Esophagus (tissue), 2 donors: Measurements from ENCODE around the gene NES. TPM values are rescaled to one million over a fixed set of nuclear protein-coding genes. Genes with fewer than 3 reads are reported as not detected.

Experiments used
- H3K27ac ChIP-seq, 2 donors: one replicate each; pipeline ENCODE4 v1.5.1; 2013; ENCODE audit warnings: low read depth in 2 of 2, mild to moderate bottlenecking in 2 of 2, inconsistent platforms in 1 of 2, low read length in 1 of 2, moderate library complexity in 1 of 2
- H3K27me3 ChIP-seq, 2 donors: one replicate each; pipeline ENCODE4 v1.6.1; 2013; ENCODE audit warnings: low read length in 2 of 2, control low read depth in 1 of 2, mild to moderate bottlenecking in 1 of 2; ENCODE audit not compliant: insufficient read depth in 2 of 2, control insufficient read depth in 1 of 2
- H3K36me3 ChIP-seq, 2 donors: one replicate each; pipeline ENCODE4 v1.6.1; 2013; ENCODE audit warnings: low read length in 1 of 2; ENCODE audit not compliant: control insufficient read depth in 2 of 2, insufficient read depth in 2 of 2
- H3K4me1 ChIP-seq, 2 donors: one replicate each; pipeline ENCODE4 v1.6.1; 2013; ENCODE audit warnings: low read length in 1 of 2; ENCODE audit not compliant: control insufficient read depth in 2 of 2, insufficient read depth in 2 of 2
- H3K4me3 ChIP-seq, 2 donors: one replicate each; pipeline ENCODE4 v1.5.1; 2013; ENCODE audit warnings: low read length in 2 of 2, mild to moderate bottlenecking in 2 of 2, low read depth in 1 of 2, moderate library complexity in 1 of 2
- H3K9me3 ChIP-seq, 2 donors: one replicate each; pipeline ENCODE4 v1.6.1; 2013; ENCODE audit warnings: mild to moderate bottlenecking in 2 of 2, low read depth in 1 of 2, low read length in 1 of 2, moderate library complexity in 1 of 2; ENCODE audit not compliant: control insufficient read depth in 2 of 2, insufficient read depth in 1 of 2
- WGBS, 2 donors: extraction: QIAGEN DNeasy Blood & Tissue Kit; methylation state at CpG; one replicate each; pipeline ENCODE4 v1.1.7; 2013; 5-methylcytosine and 5-hydroxymethylcytosine counted together
- polyA plus RNA-seq, 2 donors: library from polyadenylated mRNA; stranded (reverse); fragments of 200-250 nt; gene quantifications; one replicate each; pipeline ENCODE4 v1.2.3, GENCODE V29; 2013
- donor health status: healthy with polysubstance abuse.
- donor health status: Bipolar disorder and iron deficiency.

NES gene
- polyA plus RNA-seq, 2 donors, result 2.4 to 3.0 TPM

GRCh38 chr1:156682166-156682890, 5.1 kb upstream of the NES start:
- Histone ChIP-seq H3K9me3 (no peaks in the 10 kb centered on the region), H3K36me3 (no peaks in the 10 kb centered on the region), H3K4me3 (no peak overlapping the region), H3K4me1 (peaks cover 0 to 1% of the 10 kb centered on the region in 2 donors), H3K27ac (no peak overlapping the region), H3K27me3 (no peaks in the 10 kb centered on the region)
- WGBS, 2 donors, result 59 to 75% methylated on average over 5 of the region's 5 CpGs

- Histone ChIP-seq H3K9me3 (no peaks in the 10 kb centered on the region), H3K27ac (no peak overlapping the region), H3K27me3 (no peaks in the 10 kb centered on the region), H3K36me3 (no peaks in the 10 kb centered on the region), H3K4me1 (peaks cover 0 to 5% of the 10 kb centered on the region in 2 donors), H3K4me3 (no peak overlapping the region)
- 77 to 82% methylated on average over 8 of the region's 8 CpGs for WGBS, 2 donors
Observed at GRCh38 chr1:156681196-156681960, 4.2 kb upstream of the NES start.

- H3K4me1 ChIP-seq, result peaks cover 0 to 5% of the 10 kb centered on the region in 2 donors
- H3K9me3 ChIP-seq, result no peaks in the 10 kb centered on the region
- H3K27ac ChIP-seq, result no peak overlapping the region
- no peak overlapping the region for H3K4me3 ChIP-seq
- H3K27me3 ChIP-seq, result peaks cover 0 to 6% of the 10 kb centered on the region in 2 donors
- no peaks in the 10 kb centered on the region for H3K36me3 ChIP-seq
- 51 to 63% methylated on average over 2 of the region's 2 CpGs for WGBS, 2 donors
Observed at GRCh38 chr1:156680056-156680455, 2.8 kb upstream of the NES start.

GRCh38 chr1:156677616-156678596, 699 bp upstream of the NES start:
- no peaks in the 10 kb centered on the region for H3K9me3 ChIP-seq
- H3K27ac ChIP-seq, result peak overlapping the region; percentile 5 to 13
- peaks cover 0 to 6% of the 10 kb centered on the region in 2 donors for H3K27me3 ChIP-seq
- H3K4me1 ChIP-seq, result peaks cover 0 to 5% of the 10 kb centered on the region in 2 donors
- WGBS, 2 donors, result 3 to 4% methylated on average over 22 of the region's 22 CpGs
- no peaks in the 10 kb centered on the region for H3K36me3 ChIP-seq
- H3K4me3 ChIP-seq, result no peak overlapping the region

GRCh38 chr1:156676114-156676819, 940 bp downstream of the NES start:
- peaks cover 0 to 6% of the 10 kb centered on the region in 2 donors for H3K27me3 ChIP-seq
- 19% methylated on average over 48 to 49 of the region's 49 CpGs for WGBS, 2 donors

GRCh38 chr1:156675210-156676113, 1.7 kb downstream of the NES start:
- Histone ChIP-seq H3K4me1 (peaks cover 0 to 5% of the 10 kb centered on the region in 2 donors), H3K36me3 (no peaks in the 10 kb centered on the region), H3K27me3 (peaks cover 0 to 6% of the 10 kb centered on the region in 2 donors), H3K4me3 (peak overlapping the region in 1 of 2 donors; percentile 11), H3K27ac (peak overlapping the region in 1 of 2 donors; percentile 1), H3K9me3 (no peaks in the 10 kb centered on the region)
- WGBS, 2 donors, result 67 to 70% methylated on average over 18 of the region's 18 CpGs

More at GRCh38 chr1:156676114-156676819, 940 bp downstream of the NES start:
- Histone ChIP-seq H3K27ac (peak overlapping the region in 1 of 2 donors; percentile 43), H3K36me3 (no peaks in the 10 kb centered on the region), H3K9me3 (no peaks in the 10 kb centered on the region), H3K4me3 (peak overlapping the region; percentile 30 to 34), H3K4me1 (peaks cover 0 to 5% of the 10 kb centered on the region in 2 donors)

GRCh38 chr1:156673387-156674121, 3.7 kb downstream of the NES start:
- Histone ChIP-seq H3K4me1 (peaks cover 0 to 5% of the 10 kb centered on the region in 2 donors), H3K36me3 (no peaks in the 10 kb centered on the region), H3K4me3 (no peak overlapping the region), H3K27me3 (peaks cover 0 to 6% of the 10 kb centered on the region in 2 donors), H3K9me3 (no peaks in the 10 kb centered on the region), H3K27ac (no peak overlapping the region)
- 63 to 70% methylated on average over 8 of the region's 8 CpGs for WGBS, 2 donors

GRCh38 chr1:156671804-156672203, 5.4 kb downstream of the NES start:
- Histone ChIP-seq H3K4me1 (peaks cover 2 to 4% of the 10 kb centered on the region in 2 donors), H3K27ac (no peak overlapping the region), H3K9me3 (no peaks in the 10 kb centered on the region), H3K27me3 (peaks cover 0 to 6% of the 10 kb centered on the region in 2 donors), H3K4me3 (no peak overlapping the region), H3K36me3 (no peaks in the 10 kb centered on the region)
- WGBS, 2 donors, result 92 to 96% methylated on average over 2 of the region's 2 CpGs
